AG04449 (cell line): ENCODE data around the gene GBX2.

Experiments used
- CTCF ChIA-PET: fragments of 350-600 bp; formaldehyde crosslinking; extraction: SDS; loops from one replicate; lab custom pipeline; 2021; ENCODE audit warnings: antibody characterized with exemption; lab: Yijun Ruan, JAX
- POLR2A ChIA-PET: fragments of 400-600, 350-600 bp; formaldehyde crosslinking; extraction: SDS; loops from one replicate; lab custom pipeline; 2020; ENCODE audit warnings: antibody characterized with exemption, inconsistent platforms; lab: Yijun Ruan, JAX
- DNase-seq: peaks from one replicate; pipeline ENCODE4 v3.0.0-alpha.2; 2010; ENCODE audit warnings: low read depth, low spot score
- H3K4me3 ChIP-seq: 2 replicates; pipeline ENCODE4 v1.5.1; 2011; ENCODE audit warnings: low read depth, mild to moderate bottlenecking, control low read depth, low read length
- TF ChIP-seq, protein P1 (sequence below): IDR thresholded peaks from one replicate; pipeline ENCODE4 v1.5.1; 2011; ENCODE audit warnings: mild to moderate bottlenecking, moderate library complexity, low read length, control low read depth, inconsistent platforms; ENCODE audit not compliant: insufficient read depth; ENCODE audit errors: missing control alignments

GBX2 gene

DNA sequence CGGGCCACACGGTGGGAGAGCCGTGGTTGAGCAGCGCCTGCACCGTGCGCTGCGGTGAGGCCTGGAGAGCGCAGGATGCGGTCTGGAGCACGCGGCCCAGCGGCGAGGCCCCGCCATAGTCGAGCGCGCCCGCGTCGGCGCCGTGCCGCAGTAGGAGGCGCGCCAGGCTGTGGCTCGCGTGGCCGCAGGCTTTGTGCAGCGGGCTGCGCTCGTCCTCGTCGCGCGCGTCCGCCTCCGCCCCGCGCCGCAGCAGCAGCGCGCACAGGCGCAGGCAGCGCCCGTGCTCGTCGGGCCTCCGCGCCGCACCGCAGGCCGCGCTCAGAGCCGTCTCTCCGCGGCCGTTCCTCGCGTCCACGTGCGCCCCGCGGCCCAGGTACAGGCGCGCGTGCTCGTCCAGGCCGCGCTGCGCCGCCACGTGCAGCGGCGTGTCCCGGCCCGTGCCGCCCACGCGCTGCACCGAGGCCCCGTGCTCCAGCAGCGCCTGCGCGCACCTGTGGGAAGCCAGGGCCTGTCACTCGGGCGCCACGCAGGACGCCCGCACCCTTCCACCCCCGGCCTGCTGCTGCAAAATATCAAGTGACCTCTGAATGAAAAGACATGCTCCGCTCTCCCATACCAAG, 46.3 kb upstream of the GBX2 start:
- H3K4me3 ChIP-seq = no peak overlapping the region
- CTCF ChIA-PET = no interaction called here
- TF ChIP-seq, protein P1, sequence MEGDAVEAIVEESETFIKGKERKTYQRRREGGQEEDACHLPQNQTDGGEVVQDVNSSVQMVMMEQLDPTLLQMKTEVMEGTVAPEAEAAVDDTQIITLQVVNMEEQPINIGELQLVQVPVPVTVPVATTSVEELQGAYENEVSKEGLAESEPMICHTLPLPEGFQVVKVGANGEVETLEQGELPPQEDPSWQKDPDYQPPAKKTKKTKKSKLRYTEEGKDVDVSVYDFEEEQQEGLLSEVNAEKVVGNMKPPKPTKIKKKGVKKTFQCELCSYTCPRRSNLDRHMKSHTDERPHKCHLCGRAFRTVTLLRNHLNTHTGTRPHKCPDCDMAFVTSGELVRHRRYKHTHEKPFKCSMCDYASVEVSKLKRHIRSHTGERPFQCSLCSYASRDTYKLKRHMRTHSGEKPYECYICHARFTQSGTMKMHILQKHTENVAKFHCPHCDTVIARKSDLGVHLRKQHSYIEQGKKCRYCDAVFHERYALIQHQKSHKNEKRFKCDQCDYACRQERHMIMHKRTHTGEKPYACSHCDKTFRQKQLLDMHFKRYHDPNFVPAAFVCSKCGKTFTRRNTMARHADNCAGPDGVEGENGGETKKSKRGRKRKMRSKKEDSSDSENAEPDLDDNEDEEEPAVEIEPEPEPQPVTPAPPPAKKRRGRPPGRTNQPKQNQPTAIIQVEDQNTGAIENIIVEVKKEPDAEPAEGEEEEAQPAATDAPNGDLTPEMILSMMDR = no peak
- no peak for DNase-seq
- POLR2A ChIA-PET = interaction anchor here (0.6 kb wide), 1 partner anchor 245 kb away, joined by 3 read pairs; no protein-coding TSS in a partner anchor

DNA sequence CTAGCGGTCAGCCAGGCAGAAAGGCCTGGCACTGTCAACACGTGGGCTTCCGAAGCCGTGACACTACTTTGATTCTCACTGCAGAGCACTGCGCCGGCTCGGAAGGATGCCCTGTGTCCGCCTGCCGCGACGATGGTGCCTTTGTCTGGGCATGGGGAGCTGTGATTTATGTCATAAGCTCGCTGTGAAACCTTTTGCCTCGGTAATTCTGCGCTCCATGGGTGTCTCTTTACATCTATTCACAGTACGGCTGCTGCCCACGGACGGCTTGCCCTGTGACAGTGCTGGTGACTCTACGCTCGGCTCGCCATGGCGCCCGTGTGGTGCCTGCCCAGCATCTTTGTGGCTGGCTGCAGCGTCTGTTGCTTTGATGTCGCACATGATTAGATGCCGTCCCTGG, 43.1 kb upstream of the GBX2 start:
- TF ChIP-seq, protein P1 = no peak

DNA sequence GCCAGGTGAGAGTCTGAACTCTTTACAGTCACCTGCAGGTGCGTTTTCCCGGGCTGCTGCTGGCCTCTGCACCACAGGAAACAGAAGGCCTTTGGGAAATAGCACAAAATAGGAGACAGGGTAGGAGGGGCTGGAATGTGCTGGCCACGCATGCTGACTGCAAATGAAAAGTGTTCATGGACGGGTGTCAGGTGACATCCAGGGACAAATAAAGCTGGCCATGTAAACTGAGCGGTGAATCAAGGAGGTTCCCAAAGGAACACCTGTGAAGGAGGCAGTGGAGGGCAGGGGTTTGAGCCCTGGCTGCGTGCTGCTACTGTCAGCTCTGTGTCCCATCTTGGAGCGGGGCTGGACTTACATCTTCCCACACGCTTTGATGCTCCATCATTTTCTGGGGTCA, 42.4 kb upstream of the GBX2 start:
- ChIA-PET POLR2A (no interaction called here), CTCF (interaction anchor here (1.4 to 1.6 kb wide), 2 partner anchors 33 to 431 kb away, joined by 3 to 7 read pairs; no protein-coding TSS in a partner anchor)
- DNase-seq = no peak
- TF ChIP-seq, protein P1 = no peak
- no peak overlapping the region for H3K4me3 ChIP-seq

More for the DNA sequence above, 43.1 kb upstream of the GBX2 start:
- CTCF ChIA-PET = no interaction called here
- no peak overlapping the region for H3K4me3 ChIP-seq
- no peak for DNase-seq
- POLR2A ChIA-PET = no interaction called here

DNA sequence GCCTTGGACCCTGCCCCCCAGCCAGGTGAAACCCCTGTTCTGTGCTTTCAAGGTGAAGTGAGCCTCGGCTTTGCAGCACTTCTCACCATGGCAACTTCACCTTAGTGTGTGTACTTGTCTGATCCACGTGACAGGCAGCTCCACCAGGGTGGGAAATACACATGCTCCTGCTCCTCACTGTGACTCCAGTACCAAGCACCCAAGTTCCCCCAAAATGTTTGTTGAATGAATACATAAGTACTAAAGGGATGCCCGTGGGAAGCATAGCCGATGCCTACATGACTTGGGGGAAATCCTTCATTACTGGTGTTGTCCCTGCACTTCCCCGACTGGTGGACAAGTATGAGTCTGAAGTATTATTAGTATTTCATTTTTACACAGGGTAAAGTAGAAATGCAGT, 41.8 kb upstream of the GBX2 start:
- no peak overlapping the region for H3K4me3 ChIP-seq
- DNase-seq = no peak
- ChIA-PET POLR2A (no interaction called here), CTCF (interaction anchor here (1.2 to 1.6 kb wide), 3 partner anchors 9 to 430 kb away, joined by 3 to 7 read pairs (median 5); no protein-coding TSS in a partner anchor)
- TF ChIP-seq, protein P1 = no peak

DNA sequence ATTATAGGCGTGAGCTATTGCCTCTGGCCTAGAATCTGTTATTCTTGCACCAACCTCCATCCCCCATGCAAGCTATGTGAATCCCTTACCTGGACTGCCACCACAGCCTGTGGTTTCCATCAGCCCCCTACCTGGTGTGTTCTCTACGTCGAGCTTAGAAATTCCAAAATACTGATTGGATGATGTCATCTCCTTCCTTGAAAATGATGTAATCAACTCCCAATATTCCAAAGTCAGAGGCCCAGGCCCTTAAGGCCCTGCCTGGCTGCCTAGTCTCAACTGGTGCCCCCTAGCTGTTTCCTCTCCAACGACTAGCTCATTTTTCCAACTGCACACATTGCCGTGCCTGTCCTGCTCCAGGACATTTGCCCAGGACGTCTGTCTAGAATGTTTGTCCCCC, 41.3 kb upstream of the GBX2 start:
- TF ChIP-seq, protein P1 = no peak
- CTCF ChIA-PET = interaction anchor here (0.8 to 1.6 kb wide), 4 partner anchors 10 to 430 kb away, joined by 3 to 7 read pairs (median 4); no protein-coding TSS in a partner anchor
- DNase-seq = no peak
- no peak overlapping the region for H3K4me3 ChIP-seq
- POLR2A ChIA-PET = no interaction called here

DNA sequence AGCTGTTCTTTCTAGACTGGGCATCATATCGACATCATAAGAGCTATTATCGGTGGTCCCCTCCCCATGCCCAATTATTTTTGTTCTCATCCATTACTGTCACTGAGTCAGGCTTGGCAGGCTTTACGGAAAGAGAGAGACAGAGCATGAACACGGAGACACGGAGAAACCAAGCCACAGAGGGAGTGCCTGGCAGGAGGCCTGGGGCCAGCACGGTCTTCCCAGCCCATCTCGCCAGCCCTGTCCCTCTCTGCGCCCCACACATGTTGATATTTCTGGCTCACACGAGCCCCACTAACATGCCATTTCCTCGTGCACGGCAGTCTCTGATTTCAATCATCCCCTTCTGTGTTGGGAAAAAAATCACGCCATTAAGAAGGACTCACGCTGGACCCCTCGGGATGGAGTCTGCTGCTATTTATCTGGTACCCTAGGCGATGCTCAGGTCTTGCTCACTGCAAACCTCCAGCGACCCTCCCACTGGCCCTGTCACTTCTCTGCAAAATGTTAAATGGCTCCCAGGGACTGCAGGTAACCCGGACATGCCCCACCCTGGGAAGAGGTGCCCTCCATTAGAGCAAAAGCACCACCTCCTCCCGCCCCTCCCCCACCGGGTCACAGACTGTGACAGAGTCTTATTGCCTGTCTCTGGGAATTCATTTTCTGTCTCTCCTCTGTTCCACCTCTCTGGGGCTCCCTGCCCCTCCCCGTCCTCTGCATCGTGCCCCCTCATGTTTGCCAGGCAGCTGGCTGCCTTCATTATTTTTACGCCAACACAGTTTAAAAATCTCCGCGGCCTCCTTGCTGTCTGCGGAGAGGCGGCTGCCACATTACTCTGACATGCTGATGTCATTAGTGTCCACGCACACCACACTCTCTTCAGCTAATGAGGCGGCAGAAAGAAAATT, 40.1 kb upstream of the GBX2 start:
- TF ChIP-seq, protein P1 = no peak
- DNase-seq = no peak
- ChIA-PET CTCF (interaction anchor here (1.2 kb wide), 1 partner anchor 11 kb away, joined by 5 read pairs; no protein-coding TSS in a partner anchor), POLR2A (no interaction called here)
- H3K4me3 ChIP-seq = no peak overlapping the region
